NCI-H2107 treated with DMSO at 0.1 percent for 48 hours (cell line): Measurements from ENCODE around the gene PCLO.

Experiments
- DNase-seq: peaks from one replicate; lab custom pipeline; 2025; ENCODE audit not compliant: unreplicated experiment; lab: John Stamatoyannopoulos, UW

Gene PCLO, protein sequence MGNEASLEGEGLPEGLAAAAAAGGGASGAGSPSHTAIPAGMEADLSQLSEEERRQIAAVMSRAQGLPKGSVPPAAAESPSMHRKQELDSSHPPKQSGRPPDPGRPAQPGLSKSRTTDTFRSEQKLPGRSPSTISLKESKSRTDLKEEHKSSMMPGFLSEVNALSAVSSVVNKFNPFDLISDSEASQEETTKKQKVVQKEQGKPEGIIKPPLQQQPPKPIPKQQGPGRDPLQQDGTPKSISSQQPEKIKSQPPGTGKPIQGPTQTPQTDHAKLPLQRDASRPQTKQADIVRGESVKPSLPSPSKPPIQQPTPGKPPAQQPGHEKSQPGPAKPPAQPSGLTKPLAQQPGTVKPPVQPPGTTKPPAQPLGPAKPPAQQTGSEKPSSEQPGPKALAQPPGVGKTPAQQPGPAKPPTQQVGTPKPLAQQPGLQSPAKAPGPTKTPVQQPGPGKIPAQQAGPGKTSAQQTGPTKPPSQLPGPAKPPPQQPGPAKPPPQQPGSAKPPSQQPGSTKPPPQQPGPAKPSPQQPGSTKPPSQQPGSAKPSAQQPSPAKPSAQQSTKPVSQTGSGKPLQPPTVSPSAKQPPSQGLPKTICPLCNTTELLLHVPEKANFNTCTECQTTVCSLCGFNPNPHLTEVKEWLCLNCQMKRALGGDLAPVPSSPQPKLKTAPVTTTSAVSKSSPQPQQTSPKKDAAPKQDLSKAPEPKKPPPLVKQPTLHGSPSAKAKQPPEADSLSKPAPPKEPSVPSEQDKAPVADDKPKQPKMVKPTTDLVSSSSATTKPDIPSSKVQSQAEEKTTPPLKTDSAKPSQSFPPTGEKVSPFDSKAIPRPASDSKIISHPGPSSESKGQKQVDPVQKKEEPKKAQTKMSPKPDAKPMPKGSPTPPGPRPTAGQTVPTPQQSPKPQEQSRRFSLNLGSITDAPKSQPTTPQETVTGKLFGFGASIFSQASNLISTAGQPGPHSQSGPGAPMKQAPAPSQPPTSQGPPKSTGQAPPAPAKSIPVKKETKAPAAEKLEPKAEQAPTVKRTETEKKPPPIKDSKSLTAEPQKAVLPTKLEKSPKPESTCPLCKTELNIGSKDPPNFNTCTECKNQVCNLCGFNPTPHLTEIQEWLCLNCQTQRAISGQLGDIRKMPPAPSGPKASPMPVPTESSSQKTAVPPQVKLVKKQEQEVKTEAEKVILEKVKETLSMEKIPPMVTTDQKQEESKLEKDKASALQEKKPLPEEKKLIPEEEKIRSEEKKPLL (N-terminal part only)

GRCh38 chr7:83162402-83163256 lies at the start of gene PCLO:
Gene PCLO, minus strand, starts transcription at chr7:83162884. Its CDS starts 292 bp downstream, at chr7:83162592.
- peak; percentile 94 for DNase-seq

DNA sequence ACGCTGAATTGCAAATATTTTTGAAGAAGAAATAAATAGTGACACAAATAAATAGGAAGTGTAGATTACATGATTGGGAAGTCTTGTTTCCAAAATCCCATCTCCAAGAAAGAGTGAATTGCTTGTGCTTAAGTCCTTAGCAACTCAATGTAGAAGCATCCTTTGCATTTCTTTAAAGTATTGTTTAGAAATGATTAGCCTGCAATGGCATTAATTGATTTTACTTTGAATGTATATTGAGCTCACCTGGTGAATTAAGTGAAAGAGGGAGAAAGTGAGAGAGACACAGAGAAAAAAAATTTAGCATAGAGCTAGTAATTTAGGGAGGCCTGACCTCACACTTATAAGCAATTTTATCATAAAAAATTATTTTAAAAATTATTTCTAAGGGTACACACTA lies 49.0 kb upstream of the PCLO start:
- DNase-seq, result no peak

GRCh38 chr7:83210479-83210878 lies 47.8 kb upstream of the PCLO start:
- DNase-seq, result no peak

- DNase-seq, result no peak
Observed at GRCh38 chr7:83204715-83205114, 42.0 kb upstream of the PCLO start.

DNA sequence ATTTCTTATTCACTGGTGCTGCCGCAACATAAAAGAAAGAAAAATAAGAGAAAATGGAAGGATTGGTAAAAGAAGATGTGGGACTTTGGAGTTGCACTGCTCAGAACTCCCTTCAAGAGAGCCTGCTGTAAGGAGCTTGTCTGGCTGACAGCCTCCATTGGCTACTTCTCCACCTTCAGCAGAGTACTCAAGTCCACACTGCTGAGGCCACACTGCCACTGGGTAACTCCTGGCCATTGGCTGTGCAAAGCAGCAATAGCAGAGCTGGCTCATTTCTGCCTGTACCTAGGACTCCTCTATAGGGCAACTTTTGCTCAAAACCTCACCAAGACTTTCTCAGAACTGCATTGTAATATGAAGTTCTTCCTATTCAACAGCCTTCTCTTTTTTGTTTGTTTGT lies 38.7 kb upstream of the PCLO start:
- no peak for DNase-seq

- DNase-seq, result no peak
Observed at GRCh38 chr7:83190659-83191389, 28.1 kb upstream of the PCLO start.

DNA sequence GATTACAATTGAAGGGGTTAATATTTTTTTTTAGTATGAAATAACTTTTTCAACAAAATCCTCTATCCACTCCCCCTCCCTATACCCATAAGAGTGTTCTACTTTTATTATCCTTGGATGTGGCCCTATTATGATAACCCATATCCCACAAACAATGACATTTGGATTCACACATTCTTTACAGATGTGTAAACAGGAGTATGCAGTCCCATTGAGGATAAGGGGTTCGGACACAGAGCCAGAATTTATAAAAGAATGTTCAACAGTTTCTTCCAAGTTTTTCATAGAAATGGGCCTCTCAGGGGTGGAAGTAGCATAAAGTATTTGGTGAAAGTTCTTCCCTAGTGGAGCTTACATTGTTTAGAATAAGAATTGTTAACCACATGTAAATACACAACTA lies 16.1 kb upstream of the PCLO start:
- DNase-seq, result no peak

GRCh38 chr7:83178066-83178465 lies 15.4 kb upstream of the PCLO start:
- DNase-seq, result no peak

DNA sequence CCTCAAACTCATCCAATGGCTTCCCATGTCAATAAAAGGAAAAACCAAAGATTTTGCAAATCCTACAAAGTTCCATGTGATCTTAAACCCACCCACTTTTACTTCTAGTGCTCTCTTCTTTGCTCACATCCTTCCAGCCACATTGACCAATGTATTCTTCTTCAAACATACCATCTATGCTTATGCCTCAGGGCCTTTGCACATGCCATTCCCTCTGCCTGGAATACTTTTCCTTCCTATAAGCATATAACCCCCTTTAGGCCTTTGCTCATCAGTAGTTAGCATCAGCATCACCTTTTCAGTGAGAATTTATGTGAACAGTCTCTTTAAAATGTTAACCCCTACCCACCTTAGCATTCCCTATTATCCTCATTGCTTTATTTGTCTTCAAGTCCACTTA lies 11.0 kb upstream of the PCLO start:
- no peak for DNase-seq

DNA sequence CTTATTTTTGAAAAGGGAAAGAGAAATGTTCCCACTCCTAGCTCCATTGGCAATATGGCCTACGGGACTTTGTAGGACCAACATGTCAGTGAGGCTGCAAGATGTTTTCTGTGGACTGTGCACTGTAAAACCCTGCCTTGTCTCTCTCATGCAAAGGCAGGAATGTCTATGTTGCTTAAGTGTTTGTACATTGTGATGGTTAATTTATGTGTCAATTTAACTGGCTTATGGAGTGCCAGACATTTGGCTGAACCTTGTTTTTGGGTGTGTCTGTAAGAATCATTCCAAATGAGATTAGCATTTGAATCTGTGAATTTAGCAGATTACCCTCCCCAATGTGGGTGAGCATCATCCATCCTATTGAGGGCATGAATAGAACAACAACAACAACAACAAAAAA lies 4.1 kb upstream of the PCLO start:
- no peak for DNase-seq

GRCh38 chr7:83161899-83162401 lies 734 bp downstream of the PCLO start:
- peak; percentile 44 for DNase-seq

DNA sequence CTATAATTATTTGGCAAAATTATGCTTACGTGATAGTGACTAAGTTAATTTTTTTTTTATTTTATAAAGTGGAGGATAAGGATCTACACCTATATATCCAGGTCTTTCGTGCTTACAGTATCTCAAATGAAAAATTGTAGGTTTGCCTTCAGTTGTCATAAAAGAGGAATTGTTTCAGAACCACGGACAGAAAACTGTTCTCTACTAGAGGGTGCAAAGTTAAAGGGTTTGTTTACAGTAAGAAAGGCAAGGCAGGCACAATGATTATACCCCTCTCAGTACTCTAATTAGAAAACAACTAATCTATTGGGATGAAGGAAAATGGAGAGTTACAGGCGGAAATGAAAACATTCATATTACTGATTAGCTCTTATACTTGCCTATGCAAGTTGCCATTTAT lies 1.5 kb downstream of the PCLO start:
- peak; percentile 59 for DNase-seq

- DNase-seq, result no peak
Observed at GRCh38 chr7:83159731-83160130, 3.0 kb downstream of the PCLO start.

DNA sequence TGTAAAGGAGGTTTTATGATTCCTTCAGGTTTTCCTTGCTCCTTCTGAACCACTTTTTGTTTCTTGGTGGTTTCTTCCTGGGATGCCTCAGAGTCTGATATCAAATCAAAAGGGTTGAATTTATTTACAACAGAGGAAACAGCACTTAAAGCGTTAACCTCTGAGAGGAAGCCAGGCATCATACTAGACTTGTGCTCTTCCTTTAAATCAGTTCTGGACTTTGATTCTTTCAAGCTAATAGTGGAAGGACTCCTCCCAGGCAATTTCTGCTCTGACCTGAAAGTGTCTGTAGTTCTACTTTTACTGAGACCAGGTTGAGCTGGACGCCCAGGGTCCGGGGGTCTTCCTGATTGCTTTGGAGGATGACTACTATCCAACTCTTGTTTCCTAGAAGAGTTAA lies 6.7 kb downstream of the PCLO start:
- DNase-seq, result no peak

DNA sequence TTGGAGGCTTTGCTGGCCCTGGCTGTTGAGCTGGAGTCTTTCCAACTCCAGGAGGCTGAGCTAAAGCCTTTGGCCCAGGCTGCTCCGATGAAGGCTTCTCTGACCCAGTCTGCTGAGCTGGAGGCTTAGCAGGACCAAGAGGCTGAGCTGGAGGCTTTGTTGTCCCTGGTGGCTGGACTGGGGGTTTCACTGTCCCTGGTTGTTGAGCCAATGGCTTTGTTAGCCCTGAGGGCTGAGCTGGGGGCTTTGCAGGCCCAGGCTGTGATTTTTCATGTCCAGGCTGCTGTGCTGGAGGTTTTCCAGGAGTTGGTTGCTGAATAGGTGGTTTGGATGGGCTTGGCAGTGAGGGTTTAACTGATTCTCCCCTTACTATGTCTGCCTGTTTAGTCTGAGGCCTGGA lies 7.3 kb downstream of the PCLO start:
- DNase-seq, result no peak

DNA sequence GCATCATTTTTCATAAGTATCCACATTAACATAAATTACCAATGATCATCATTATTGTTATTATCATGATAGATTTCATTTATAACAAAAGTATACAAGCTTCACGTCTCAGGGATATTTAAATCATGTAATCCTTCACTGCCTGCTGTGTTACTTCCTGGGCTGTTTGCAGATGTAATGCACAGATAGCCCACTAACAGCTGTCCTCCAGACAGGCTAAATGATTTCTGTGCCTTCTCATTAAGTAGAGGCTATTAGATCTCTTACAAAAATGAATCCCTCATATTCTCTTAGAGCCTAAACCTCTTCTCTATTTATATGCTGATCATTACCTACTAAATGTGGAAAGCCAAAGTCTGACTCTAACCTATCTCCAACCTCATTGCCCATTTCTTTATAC lies 9.3 kb downstream of the PCLO start:
- DNase-seq, result no peak

DNA sequence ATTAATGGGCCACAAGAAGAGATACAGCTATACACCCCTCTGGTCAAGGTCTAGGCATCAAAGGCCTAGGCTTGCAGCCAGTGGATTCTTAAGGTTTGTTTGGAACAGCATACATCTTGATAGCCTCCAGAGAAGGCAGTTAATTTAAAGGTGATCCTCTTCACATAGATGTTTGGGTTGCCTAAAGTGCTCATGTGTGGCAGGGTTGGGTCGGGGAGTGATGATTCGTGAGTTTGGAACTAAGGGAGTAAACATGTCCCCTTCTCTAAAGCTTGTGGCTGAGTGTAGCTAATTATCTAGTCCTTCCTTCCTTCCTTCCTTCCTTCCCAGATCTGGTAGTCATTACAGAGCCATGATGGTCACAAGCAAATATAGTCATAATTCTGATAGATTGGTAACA lies 12.4 kb downstream of the PCLO start:
- no peak for DNase-seq

GRCh38 chr7:83149466-83149865 lies 13.2 kb downstream of the PCLO start:
- DNase-seq, result no peak

GRCh38 chr7:83148776-83149175 lies 13.9 kb downstream of the PCLO start:
- no peak for DNase-seq

DNA sequence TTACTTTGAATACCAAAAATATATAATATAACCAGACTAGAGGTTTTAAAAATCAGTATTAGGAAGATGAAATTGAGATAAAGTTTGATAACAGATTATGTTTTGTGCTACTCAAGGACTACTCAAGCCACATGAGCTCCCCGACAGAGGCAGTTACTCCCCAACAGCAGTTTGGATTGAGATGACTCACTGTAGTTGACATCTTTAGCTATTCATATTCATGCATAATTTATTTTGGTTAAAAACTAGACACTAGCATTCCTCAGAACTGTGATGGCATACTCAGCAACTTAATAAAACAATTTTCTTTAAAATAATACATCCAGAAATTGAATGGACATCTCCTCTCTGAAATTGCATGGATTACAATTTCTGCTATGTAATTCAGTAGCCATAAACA lies 19.6 kb downstream of the PCLO start:
- no peak for DNase-seq
